IMR-90 (cell line): ENCODE measurements around the gene FBXO44. TPM values are rescaled to one million over a fixed set of nuclear protein-coding genes. Genes with fewer than 3 reads are reported as not detected.

Source experiments
- ATAC-seq: fragments of 200-7000 bp; cut with Tn5 transposase; 2 replicates; pipeline ENCODE4 v1.9.1; 2020; ENCODE audit warnings: low read depth, mild to moderate bottlenecking, moderate library complexity
- BruUV-seq: library from RNA; stranded (reverse); fragments of 400-500 nt; replicated peaks from 2 replicates; lab custom pipeline; 2021; lab: Mats Ljungman, UMichigan
- CTCF ChIA-PET: fragments of 300-600 bp; formaldehyde crosslinking; extraction: SDS; loops from one replicate; lab custom pipeline; 2021; ENCODE audit warnings: antibody characterized with exemption; lab: Yijun Ruan, JAX
- POLR2A ChIA-PET: fragments of 300-600 bp; sonication (Branson Sonifier 250); formaldehyde crosslinking; loops from one replicate; lab custom pipeline; 2022; ENCODE audit warnings: antibody characterized with exemption; ENCODE audit not compliant: unreplicated experiment; lab: Charles Lee
- DNase-seq: peaks from one replicate; pipeline ENCODE4 v3.0.0; 2013
- H2AFZ ChIP-seq: replicated peaks from 2 replicates; pipeline ENCODE3; 2013; ENCODE audit warnings: low read length, mild to moderate bottlenecking; ENCODE audit not compliant: poor library complexity
- H2AK5ac ChIP-seq: 2 replicates; pipeline ENCODE4 v1.6.1; 2013; ENCODE audit warnings: low read depth, low read length, inconsistent platforms
- H2AK9ac ChIP-seq: replicated peaks from 2 replicates; pipeline ENCODE3; 2013; ENCODE audit warnings: mild to moderate bottlenecking, low read depth, low read length, moderate library complexity; ENCODE audit not compliant: poor library complexity
- H2BK120ac ChIP-seq: 2 replicates; pipeline ENCODE4 v1.6.1; 2013; ENCODE audit warnings: low read depth, low read length, inconsistent platforms
- H2BK15ac ChIP-seq: 3 replicates; pipeline ENCODE4 v1.6.1; 2013; ENCODE audit warnings: low read depth, low read length, inconsistent platforms
- H2BK20ac ChIP-seq: 2 replicates; pipeline ENCODE4 v1.6.1; 2013; ENCODE audit warnings: low read depth, mild to moderate bottlenecking, inconsistent platforms, low read length, moderate library complexity
- H2BK5ac ChIP-seq: 2 replicates; pipeline ENCODE4 v1.6.1; 2013; ENCODE audit warnings: mild to moderate bottlenecking, low read depth, low read length, inconsistent platforms; ENCODE audit not compliant: poor library complexity, severe bottlenecking
- H3K14ac ChIP-seq: replicated peaks from 2 replicates; pipeline ENCODE4 v1.6.1; 2013; ENCODE audit warnings: low read depth, low read length, inconsistent platforms
- H3K18ac ChIP-seq: 2 replicates; pipeline ENCODE4 v1.6.1; 2013; ENCODE audit warnings: low read depth, low read length, control low read depth
- H3K23ac ChIP-seq: 2 replicates; pipeline ENCODE4 v1.6.1; 2013; ENCODE audit warnings: low read depth, low read length, inconsistent platforms
- H3K27ac ChIP-seq: 2 replicates; pipeline ENCODE4 v1.5.1; 2013; ENCODE audit warnings: mild to moderate bottlenecking, control low read depth, low read length; ENCODE audit not compliant: insufficient read depth
- H3K27me3 ChIP-seq: 2 replicates; pipeline ENCODE4 v1.6.1; 2013; ENCODE audit warnings: low read length; ENCODE audit not compliant: control insufficient read depth, insufficient read depth
- H3K36me3 ChIP-seq: 2 replicates; pipeline ENCODE4 v1.6.1; 2013; ENCODE audit warnings: low read length, mixed read lengths; ENCODE audit not compliant: control insufficient read depth, insufficient read depth
- H3K4ac ChIP-seq: 2 replicates; pipeline ENCODE4 v1.6.1; 2013; ENCODE audit warnings: low read depth, low read length, inconsistent platforms
- H3K4me1 ChIP-seq: 2 replicates; pipeline ENCODE4 v1.6.1; 2013; ENCODE audit warnings: low read length, mixed read lengths; ENCODE audit not compliant: control insufficient read depth, insufficient read depth
- H3K4me2 ChIP-seq: 2 replicates; pipeline ENCODE4 v1.6.1; 2013; ENCODE audit warnings: low read depth, mild to moderate bottlenecking, control low read depth, low read length, moderate library complexity
- H3K4me3 ChIP-seq: 2 replicates; pipeline ENCODE4 v1.5.1; 2013; ENCODE audit warnings: low read depth, mild to moderate bottlenecking, control low read depth, low read length, moderate library complexity; ENCODE audit not compliant: insufficient read depth
- H3K56ac ChIP-seq: 2 replicates; pipeline ENCODE4 v1.6.1; 2013; ENCODE audit warnings: low read length, inconsistent platforms; ENCODE audit not compliant: insufficient read depth; ENCODE audit errors: extremely low read depth
- H3K79me1 ChIP-seq, 2 experiments: 2 replicates each; pipeline ENCODE4 v1.6.1; 2013; ENCODE audit warnings: low read length in 2 of 2, inconsistent platforms in 1 of 2, low read depth in 1 of 2
- H3K9ac ChIP-seq: 2 replicates; pipeline ENCODE4 v1.6.1; 2013; ENCODE audit warnings: low read depth, low read length, control low read depth
- H3K9me1 ChIP-seq: 2 replicates; pipeline ENCODE4 v1.6.1; 2013; ENCODE audit warnings: low read length, inconsistent platforms; ENCODE audit not compliant: insufficient read depth
- H3K9me3 ChIP-seq: 2 replicates; pipeline ENCODE4 v1.6.1; 2013; ENCODE audit warnings: low read length; ENCODE audit not compliant: control insufficient read depth, insufficient read depth
- H4K20me1 ChIP-seq: 2 replicates; pipeline ENCODE4 v1.6.1; 2013; ENCODE audit warnings: low read length, inconsistent platforms; ENCODE audit not compliant: insufficient read depth
- H4K5ac ChIP-seq: 2 replicates; pipeline ENCODE4 v1.6.1; 2013; ENCODE audit warnings: mild to moderate bottlenecking, low read depth, low read length, control low read depth
- H4K8ac ChIP-seq, 2 experiments: 2 replicates each; pipeline ENCODE4 v1.6.1; 2013; ENCODE audit warnings: low read depth in 2 of 2, low read length in 2 of 2, control low read depth in 1 of 2, inconsistent platforms in 1 of 2
- H4K91ac ChIP-seq: 2 replicates; pipeline ENCODE4 v1.6.1; 2013; ENCODE audit warnings: low read depth, low read length, inconsistent platforms; ENCODE audit not compliant: insufficient read depth
- MAFK ChIP-seq: IDR thresholded peaks from 2 replicates; pipeline ENCODE4 v1.6.1; 2012; ENCODE audit warnings: low read depth, low read length, improper control_type of control experiment
- MAZ ChIP-seq: IDR thresholded peaks from 2 replicates; pipeline ENCODE4 v1.6.1; 2012; ENCODE audit warnings: low read depth, mild to moderate bottlenecking, low read length, improper control_type of control experiment, moderate library complexity, borderline replicate concordance
- POLR2A ChIP-seq: IDR thresholded peaks from 2 replicates; pipeline ENCODE4 v1.6.1; 2012; ENCODE audit warnings: mild to moderate bottlenecking, low read depth, low read length
- RCOR1 ChIP-seq: IDR thresholded peaks from 2 replicates; pipeline ENCODE4 v1.6.1; 2012; ENCODE audit warnings: mild to moderate bottlenecking, low read length, improper control_type of control experiment; ENCODE audit not compliant: insufficient replicate concordance
- USF2 ChIP-seq: fragments of 150-350 bp; IDR thresholded peaks from 2 replicates; pipeline ENCODE4 v1.6.1; 2017; ENCODE audit warnings: mild to moderate bottlenecking, antibody characterized with exemption, low read length, low read depth
- WGBS, 2 experiments: methylation state at CpG; one replicate each; pipeline versions ENCODE4 v1.1.5 to v1.1.7; 2013; ENCODE audit warnings: missing lambda C conversion rate in 2 of 2; ENCODE audit not compliant: insufficient read length in 1 of 2; ENCODE audit errors: extremely low coverage in 2 of 2; 5-methylcytosine and 5-hydroxymethylcytosine counted together
- dilution Hi-C: fragments of 300-500 bp; cut with HindIII; formaldehyde crosslinking; loops from one replicate; pipeline ENCODE4 v1.14.3; 2018; ENCODE audit warnings: low sequenced_read_pairs; ENCODE audit not compliant: unreplicated experiment
- in situ Hi-C: fragments of 300-500 bp; cut with MboI; formaldehyde crosslinking; loops from 3 replicates; pipeline ENCODE4 v1.14.3; 2019; ENCODE audit warnings: low sequenced_read_pairs, inconsistent platforms, mixed read lengths
- intact Hi-C: fragments of 100-400 bp; cut with micrococcal nuclease; formaldehyde crosslinking; loops from 2 replicates; pipeline ENCODE4 v1.10.0; 2022
- polyA plus RNA-seq, 3 experiments: library from polyadenylated mRNA; depleted of rRNA; stranded (reverse); fragments of >200 nt; gene quantifications; 2 replicates each; pipeline ENCODE4 v1.2.3, GENCODE V29; 2012; ENCODE audit warnings: low replicate concordance in 1 of 3
- total RNA-seq: library from RNA; depleted of rRNA; stranded (reverse); fragments of >200 nt; gene quantifications from 2 replicates; pipeline ENCODE4 v1.2.3, GENCODE V29; 2012
- TF ChIP-seq, protein P1 (sequence below): conservative IDR thresholded peaks from 2 replicates; pipeline ENCODE4 v1.5.1; 2012; ENCODE audit warnings: mild to moderate bottlenecking, low read depth, low read length, improper control_type of control experiment

The FBXO44 gene
- total and polyA plus RNA-seq, 2 of the 4 experiments (the other 2 are of a cell fraction): 9.3 to 25.5 TPM

DNA sequence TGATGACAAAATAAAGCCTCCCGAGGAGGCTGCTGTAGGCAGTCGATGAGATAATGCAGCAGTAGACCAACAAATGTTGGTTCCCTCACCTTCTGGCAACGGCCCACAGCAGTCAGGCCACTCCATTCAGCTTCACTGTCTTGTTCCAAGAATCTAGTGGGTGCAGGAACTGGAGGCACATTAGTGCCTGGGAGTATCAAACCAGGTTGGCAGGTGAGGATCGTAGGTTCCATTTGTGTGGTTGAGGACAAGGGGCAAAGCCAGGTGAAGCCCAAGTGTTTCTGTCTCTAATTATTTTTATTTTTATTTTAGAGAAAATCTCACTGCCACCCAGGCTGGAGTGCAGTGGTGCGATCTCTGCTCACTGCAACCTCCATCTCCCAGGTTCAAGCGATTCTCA, 13.7 kb upstream of the FBXO44 start:
- dilution Hi-C loops: no loop called here
- 55% methylated on average over 2 of the region's 6 CpGs; no CpG with 5 or more reads in 1 of the 2 experiments for WGBS, 2 experiments
- in situ Hi-C loops: loop anchor here (5.0 to 10.0 kb wide), 2 partner anchors 399 to 606 kb away; no protein-coding TSS in a partner anchor

More for the DNA sequence above, 13.7 kb upstream of the FBXO44 start:
- Histone ChIP-seq H2AK5ac (no peak overlapping the region), H3K14ac (no peak overlapping the region), H4K20me1 (no peaks in the 10 kb centered on the region), H3K4me1 (no peaks in the 10 kb centered on the region), H3K9me3 (no peaks in the 10 kb centered on the region), H3K36me3 (no peaks in the 10 kb centered on the region), H4K8ac (no peak overlapping the region), H2BK5ac (no peak overlapping the region), H3K4ac (no peak overlapping the region), H3K27ac (no peak overlapping the region), H4K5ac (no peak overlapping the region), H3K9me1 (no peaks in the 10 kb centered on the region), H3K4me3 (no peak overlapping the region), H3K79me1 (no peaks in the 10 kb centered on the region), H3K27me3 (peaks cover 7% of the 10 kb centered on the region; the same call in 1 of the 2 replicates), H3K4me2 (no peak overlapping the region), H3K23ac (no peak overlapping the region), H3K9ac (no peak overlapping the region), H2AK9ac (no peak overlapping the region), H2BK15ac (no peak overlapping the region), H4K91ac (no peak overlapping the region), H3K18ac (no peak overlapping the region), H2AFZ (no peak overlapping the region), H2BK120ac (no peak overlapping the region), H2BK20ac (no peak overlapping the region), H3K56ac (no peak overlapping the region)
- BruUV-seq: no TSS peak
- intact Hi-C loops: no loop called here
- DNase-seq: no peak
- POLR2A ChIA-PET: no interaction called here
- TF ChIP-seq RCOR1 (no peak), MAZ (no peak), POLR2A (no peak), USF2 (no peak), MAFK (no peak)
- TF ChIP-seq, protein P1, sequence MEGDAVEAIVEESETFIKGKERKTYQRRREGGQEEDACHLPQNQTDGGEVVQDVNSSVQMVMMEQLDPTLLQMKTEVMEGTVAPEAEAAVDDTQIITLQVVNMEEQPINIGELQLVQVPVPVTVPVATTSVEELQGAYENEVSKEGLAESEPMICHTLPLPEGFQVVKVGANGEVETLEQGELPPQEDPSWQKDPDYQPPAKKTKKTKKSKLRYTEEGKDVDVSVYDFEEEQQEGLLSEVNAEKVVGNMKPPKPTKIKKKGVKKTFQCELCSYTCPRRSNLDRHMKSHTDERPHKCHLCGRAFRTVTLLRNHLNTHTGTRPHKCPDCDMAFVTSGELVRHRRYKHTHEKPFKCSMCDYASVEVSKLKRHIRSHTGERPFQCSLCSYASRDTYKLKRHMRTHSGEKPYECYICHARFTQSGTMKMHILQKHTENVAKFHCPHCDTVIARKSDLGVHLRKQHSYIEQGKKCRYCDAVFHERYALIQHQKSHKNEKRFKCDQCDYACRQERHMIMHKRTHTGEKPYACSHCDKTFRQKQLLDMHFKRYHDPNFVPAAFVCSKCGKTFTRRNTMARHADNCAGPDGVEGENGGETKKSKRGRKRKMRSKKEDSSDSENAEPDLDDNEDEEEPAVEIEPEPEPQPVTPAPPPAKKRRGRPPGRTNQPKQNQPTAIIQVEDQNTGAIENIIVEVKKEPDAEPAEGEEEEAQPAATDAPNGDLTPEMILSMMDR: no peak
- ATAC-seq: no peak
- CTCF ChIA-PET: interaction anchor here (1.4 kb wide), 1 partner anchor 399 kb away, joined by 6 read pairs; no protein-coding TSS in a partner anchor
